GM21526 (cell line): ENCODE data around the gene ZBTB8B.
"Not testable (repeated sequence)": the region's sequence is repeated elsewhere in the genome, so short reads cannot be mapped to it uniquely, and the experiment has no call there.

Source experiments
- ATAC-seq: cut with Tn5 transposase; IDR thresholded peaks from one replicate; pipeline ENCODE4 v1.9.1; 2021; ENCODE audit warnings: moderate library complexity; ENCODE audit not compliant: unreplicated experiment, low FRiP score

ZBTB8B gene

DNA sequence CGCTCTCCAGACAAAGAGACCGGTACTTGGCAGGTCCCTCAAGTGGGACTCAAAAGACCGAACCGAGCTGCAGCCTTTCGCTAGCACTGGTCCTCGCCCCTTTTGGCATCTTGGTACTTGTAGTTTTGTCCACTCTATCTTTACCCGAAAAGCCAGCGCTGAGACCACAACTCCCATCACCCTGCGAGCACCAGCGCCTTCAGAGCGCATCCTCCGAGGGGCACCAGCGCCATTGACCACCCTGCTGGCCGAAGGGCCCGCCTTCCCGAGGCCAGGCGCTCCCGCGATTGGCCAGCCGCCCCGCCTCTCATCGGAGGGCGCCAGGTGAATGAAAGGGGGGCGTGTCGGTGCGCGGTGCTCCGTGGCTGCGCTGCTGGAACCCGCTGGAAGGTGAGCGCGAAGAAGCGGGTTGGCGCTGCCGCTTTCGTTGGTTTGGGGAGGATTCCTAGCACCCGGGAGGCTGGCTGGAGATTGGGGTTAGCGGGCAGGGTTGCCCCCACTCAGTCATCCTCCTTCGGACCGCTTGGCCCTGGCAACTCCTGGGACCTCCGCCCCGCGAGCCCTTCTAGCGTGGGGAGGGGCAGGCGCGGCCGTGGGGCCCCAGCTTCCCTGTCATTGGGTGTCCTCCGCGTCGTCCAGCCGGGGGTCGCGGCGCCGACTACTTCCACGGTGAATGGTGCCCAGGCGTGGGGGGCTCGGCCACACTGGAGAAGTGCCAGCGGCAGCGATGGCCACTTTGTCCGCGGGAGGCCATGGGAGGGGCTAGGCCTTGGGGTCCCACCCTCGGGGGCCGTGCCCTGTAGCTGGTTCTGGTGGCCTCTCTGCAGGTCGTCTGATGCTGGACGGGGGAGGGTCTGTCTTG is at the start of gene ZBTB8B:
Gene ZBTB8B, plus strand, starts transcription at position 357 of the 862 bp plus-strand sequence. CDS start 5,553 bp downstream, outside the sequence.
- no peak for ATAC-seq

GRCh38 chr1:32421775-32422174 is 43.1 kb upstream of the ZBTB8B start:
- ATAC-seq = no peak

DNA sequence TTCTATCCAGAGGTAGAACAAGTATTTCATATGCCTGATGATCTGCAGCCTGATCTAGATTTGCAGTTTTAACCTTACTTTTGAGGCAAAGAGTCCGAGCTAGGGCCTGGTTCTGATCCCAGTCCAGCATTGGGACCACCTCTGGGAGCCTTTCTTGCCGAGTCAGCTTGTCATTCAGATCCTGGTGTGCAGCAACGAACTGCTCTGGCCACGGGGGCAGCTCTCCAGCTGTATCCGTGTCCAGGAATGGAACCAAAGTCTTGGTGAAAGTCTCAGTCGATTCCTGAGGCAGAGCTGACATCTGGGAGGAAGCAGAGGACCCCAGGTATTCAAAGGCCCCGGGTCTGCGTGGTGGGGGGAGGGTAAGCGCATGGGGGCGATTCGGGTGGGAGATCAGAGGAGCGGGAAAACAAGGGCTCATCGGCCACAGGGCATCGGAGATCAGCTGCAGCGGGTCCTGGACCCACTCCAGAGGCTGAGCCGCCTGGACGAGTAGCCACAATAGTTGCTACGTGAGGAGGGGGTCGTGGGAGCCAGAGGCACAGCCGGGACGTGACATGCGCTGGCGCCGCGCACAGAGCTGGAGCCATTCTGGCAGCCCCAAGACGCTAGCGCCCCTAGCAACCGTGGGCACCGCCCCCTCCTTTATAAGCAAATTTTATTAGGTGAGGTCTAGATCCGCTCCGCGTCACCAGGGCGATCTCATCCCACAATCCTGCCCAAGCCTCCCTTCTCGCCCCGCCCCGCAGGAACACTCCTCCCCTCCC is 38.2 kb upstream of the ZBTB8B start:
- no peak for ATAC-seq

DNA sequence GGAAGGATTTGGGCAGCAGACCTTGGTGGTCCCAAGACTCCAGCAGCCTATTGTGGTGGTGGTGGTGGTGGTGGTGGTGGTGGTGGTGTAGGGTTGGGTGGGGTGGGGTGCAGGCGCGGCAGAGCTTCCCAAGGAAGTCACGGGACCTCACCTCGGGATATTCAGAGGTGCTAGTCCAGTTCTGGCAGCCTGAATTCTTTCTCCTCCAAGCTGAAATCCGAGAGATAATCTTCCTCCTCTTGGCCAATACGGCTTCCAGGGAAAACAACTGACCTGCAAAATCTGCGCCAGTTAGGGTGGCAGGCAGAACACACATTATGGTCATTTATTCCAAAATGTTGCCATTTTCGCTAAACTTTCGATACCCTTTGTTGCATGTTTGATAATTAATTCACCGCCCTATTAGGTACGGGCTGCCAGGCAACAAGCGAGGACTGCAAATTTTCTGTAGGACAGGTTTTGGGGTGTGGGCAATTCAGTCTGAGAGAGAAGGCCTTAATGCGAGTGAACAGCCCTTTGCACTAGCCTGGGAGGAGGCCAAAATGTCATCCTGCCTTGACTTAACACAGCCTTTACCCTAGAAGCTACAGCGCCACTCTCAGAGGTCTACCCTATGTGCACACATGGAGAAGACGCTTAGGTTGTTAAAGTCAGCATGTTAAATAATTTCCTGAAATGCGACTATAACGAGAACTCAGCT is 37.5 kb upstream of the ZBTB8B start:
- no peak for ATAC-seq

DNA sequence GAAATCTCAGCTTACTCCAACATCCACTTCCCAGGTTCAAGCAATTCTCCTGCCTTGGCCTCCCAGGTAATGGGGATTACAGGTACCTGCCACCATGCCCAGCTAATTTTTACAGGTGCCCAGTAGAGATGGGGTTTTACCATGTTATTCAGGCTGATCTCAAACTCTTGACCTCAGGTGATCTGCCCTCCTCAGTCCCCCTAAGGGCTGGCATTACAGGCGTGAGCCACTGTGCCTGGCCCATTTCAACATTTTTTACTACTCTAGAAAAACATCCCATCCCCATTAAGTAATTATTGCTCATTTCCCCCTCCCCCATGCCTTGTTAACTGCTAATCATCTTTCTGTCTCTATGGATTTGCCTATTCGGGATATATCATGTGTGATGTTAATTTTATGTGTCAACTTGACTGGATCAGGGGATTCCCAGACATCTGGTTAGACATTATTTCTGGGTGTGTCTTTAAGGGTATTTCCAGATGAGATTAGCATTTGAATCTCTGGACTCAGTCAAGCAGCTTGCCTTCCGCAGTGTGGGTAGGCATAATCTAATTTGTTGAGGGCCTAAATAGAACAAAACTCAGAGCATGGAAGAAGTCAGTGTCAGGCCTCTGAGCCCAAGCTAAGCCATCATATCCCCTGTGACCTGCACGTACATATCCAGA is 33.0 kb upstream of the ZBTB8B start:
- no peak for ATAC-seq

DNA sequence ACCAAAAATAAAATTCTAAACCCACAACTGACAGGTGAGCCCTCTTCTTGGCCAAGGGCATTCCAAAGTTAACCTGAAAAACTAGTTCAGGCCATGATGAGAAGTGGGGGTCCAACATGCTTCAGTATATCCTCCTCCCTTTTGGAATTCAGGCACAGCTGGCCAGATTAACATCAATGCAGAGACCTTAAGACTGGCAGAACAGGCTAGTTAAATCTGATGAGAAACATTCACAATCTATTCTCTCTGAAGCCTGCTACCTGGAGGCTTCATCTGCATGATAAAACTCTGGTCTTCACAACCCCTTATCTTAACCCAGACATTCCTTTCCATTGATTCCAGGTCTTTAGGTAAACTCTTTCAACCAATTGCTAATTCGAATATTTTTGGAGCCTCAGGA is 26.7 kb upstream of the ZBTB8B start:
- no peak for ATAC-seq

- ATAC-seq = not testable (repeated sequence)
These were observed 26.1 kb upstream of the ZBTB8B start for GRCh38 chr1:32438777-32439176.

DNA sequence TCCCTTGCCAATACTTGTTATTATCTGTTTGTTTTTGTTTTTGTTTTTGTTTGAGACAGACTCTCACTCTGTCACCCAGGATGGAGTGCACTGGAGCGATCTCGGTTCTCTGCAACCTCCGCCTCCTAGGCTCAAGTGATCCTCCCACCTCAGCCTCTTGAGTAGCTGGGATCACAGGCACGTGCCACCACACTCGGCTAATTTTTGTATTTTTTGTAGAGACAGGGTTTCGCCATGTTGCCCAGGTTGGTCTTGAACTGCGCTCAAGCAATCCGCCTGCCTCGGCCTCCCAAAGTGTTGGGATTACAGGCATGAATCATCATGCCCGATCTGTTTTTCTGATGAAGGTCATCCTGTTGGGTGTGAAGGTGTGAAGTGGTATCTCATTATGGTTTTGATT is 23.4 kb upstream of the ZBTB8B start:
- ATAC-seq = not testable (repeated sequence)

GRCh38 chr1:32447469-32448185 is 17.2 kb upstream of the ZBTB8B start:
- no peak for ATAC-seq

DNA sequence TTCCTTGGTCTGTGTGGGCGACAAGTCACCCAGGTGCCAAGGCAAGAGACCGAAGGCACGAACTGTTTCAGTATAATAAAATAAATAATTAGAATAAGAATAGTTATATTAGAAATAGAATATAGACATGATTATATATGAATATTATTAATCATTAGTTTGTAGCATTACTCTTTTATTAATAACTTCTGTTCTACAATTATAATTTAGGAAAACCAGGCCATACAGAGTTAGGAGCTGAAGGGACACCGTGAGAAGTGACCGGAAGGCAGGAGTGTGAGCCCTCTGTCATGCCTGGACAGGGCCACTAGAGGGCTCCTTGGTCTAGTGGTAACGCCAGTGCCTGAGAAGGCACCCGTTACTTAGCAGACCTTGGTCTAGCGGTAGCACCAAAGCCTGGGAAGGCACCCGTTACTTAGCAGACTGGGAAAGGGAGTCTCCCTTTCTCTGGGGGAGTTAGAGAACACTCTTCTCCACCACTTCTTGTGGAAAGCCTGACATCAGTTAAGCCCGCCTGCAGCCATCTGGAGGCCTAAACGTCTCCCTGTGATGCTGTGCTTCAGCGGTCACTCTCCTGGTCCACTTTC is 16.6 kb upstream of the ZBTB8B start:
- not testable (repeated sequence) for ATAC-seq

DNA sequence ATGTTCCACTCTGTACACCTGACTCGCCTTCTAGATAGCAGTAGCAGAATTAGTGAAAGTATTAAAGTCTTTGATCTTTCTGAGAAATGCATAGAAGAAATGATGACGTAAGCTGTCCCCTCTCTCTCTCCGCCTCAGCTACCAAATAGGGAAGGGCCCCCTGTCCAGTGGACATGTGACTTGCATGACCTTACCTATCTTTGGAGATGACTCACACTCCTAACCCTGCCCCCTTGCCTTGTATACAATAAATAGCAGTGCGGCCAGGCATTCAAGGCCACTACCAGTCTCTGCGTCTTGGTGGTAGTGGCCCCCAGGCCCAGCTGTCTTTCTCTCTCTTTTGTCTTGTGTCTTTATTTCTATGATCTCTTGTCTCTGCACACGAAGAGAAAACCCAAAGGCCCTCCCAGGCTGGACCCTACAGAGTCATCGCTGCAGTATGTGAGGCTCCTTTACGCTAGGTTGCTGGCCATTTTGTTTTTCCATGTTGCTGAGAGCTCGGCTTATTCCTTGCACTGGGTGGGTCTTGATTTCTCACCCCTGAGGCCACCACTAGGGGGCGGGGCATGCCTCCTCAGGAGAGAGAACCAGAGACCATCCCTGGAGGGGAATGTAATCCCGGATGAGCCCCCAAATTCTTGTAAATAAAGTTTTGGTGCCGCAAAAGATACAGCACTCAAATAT is 16.0 kb upstream of the ZBTB8B start:
- ATAC-seq = no peak

GRCh38 chr1:32449457-32449831 is 15.4 kb upstream of the ZBTB8B start:
- ATAC-seq = not testable (repeated sequence)

DNA sequence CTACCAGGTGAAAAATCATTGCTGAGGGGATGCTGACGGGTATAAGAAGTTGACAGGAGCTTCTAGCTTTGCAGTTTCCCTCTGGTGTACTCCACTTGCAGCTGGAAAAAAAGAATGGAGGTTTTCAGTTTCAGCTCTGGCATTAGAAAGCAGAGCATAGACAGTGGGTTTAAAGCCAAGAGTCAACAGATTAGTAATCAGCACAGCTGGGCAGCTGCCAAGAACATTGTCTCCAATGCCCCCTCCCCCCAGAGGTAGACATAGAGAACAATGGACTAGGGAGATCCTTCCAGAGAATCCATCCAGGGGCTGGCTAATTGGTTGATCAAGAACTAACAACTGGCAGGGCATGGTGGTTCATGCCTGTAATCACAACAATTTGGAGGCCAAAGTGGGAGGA is 10.1 kb upstream of the ZBTB8B start:
- no peak for ATAC-seq

- ATAC-seq = no peak
These were observed 8.9 kb upstream of the ZBTB8B start for GRCh38 chr1:32455958-32456357.

GRCh38 chr1:32458798-32459197 is 6.1 kb upstream of the ZBTB8B start:
- not testable (repeated sequence) for ATAC-seq

GRCh38 chr1:32462977-32463376 is 1.9 kb upstream of the ZBTB8B start:
- not testable (repeated sequence) for ATAC-seq

GRCh38 chr1:32464191-32464715 is 619 bp upstream of the ZBTB8B start:
- ATAC-seq = no peak

GRCh38 chr1:32465578-32465933 is 684 bp downstream of the ZBTB8B start:
- no peak for ATAC-seq

DNA sequence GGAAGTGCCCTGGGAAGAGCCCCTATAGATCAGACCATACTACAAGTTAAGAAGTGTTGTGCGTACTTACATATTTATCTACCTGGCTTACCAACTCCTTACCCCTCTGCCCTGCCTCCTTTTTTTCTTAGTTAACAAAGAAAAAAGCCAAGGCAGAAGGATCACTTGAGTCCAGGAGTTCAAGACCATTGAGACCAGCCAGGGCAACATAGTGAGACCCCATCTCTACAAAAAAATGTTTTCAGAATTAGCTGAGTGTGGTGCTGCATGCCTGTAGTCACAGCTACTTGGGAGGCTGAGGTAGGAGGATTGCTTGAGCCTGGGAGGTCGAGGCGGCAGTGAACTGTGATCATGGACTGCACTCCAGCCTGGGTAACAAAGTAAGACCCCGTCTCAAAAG is 1.9 kb downstream of the ZBTB8B start:
- ATAC-seq = no peak
